ENCODE measurements around the gene TMEM222. TPM values are rescaled to one million over a fixed set of nuclear protein-coding genes. Genes with fewer than 3 reads are reported as not detected.

TMEM222 gene
- total and polyA plus RNA-seq, 12 donors: 30.7 to 73.2 (median 49.8) TPM

GRCh38 chr1:27368869-27369582 lies 47.1 kb downstream of the TMEM222 start:
- no peak for DNase-seq
- no peaks in the 10 kb centered on the region for H3K9me3 ChIP-seq (replicated peaks in 1 of 3)
- TF ChIP-seq POLR2A (IDR thresholded peaks at IDR 0.05) (no peak), CTCF (IDR thresholded peaks at IDR 0.05) (peak in 2 of 6 experiments; percentile 13 to 16)
- peaks cover 0 to 6% of the 10 kb centered on the region in 2 donors for H3K36me3 ChIP-seq (replicated peaks in 1 of 2)
- H3K27ac ChIP-seq: peak overlapping the region in 2 of 5 donors; percentile 4 to 47
- H3K4me1 ChIP-seq (replicated peaks in 1 of 2): peaks cover 6 to 23% of the 10 kb centered on the region in 2 donors
- 60 to 77% (median 68%) methylated on average over 11 to 13 of the region's 13 CpGs; no CpG with 5 or more reads in 1 of the 4 donors for WGBS, 4 donors
- no peaks in the 10 kb centered on the region for H3K27me3 ChIP-seq
- H3K4me3 ChIP-seq: no peak overlapping the region
- intact Hi-C loops (cut with DNase I): no loop called here

GRCh38 chr1:27372022-27372807 lies 50.3 kb downstream of the TMEM222 start:
- H3K4me1 ChIP-seq (replicated peaks in 1 of 2): peaks cover 2 to 9% of the 10 kb centered on the region in 2 donors
- WGBS, 4 donors: 88 to 92% (median 89%) methylated on average over 19 of the region's 19 CpGs
- no peak overlapping the region for H3K27ac ChIP-seq
- H3K27me3 ChIP-seq: no peaks in the 10 kb centered on the region
- no peak for TF ChIP-seq POLR2A (IDR thresholded peaks at IDR 0.05)
- no peak for TF ChIP-seq CTCF (IDR thresholded peaks at IDR 0.05)
- intact Hi-C loops (cut with DNase I): no loop called here
- H3K9me3 ChIP-seq (replicated peaks in 1 of 3): no peaks in the 10 kb centered on the region
- no peak overlapping the region for H3K4me3 ChIP-seq
- H3K36me3 ChIP-seq (replicated peaks in 1 of 2): no peaks in the 10 kb centered on the region
- DNase-seq: no peak

- intact Hi-C loops (cut with DNase I): no loop called here
- H3K9me3 ChIP-seq (replicated peaks in 1 of 3): no peaks in the 10 kb centered on the region
- H3K27me3 ChIP-seq: no peaks in the 10 kb centered on the region
- H3K27ac ChIP-seq: peak overlapping the region in 1 of 5 donors; percentile 10
- H3K4me3 ChIP-seq: no peak overlapping the region
- TF ChIP-seq CTCF (IDR thresholded peaks at IDR 0.05) (peak in 1 of 6 experiments; percentile 13), POLR2A (IDR thresholded peaks at IDR 0.05) (no peak)
- 90 to 94% (median 91%) methylated on average over 5 to 11 of the region's 11 CpGs for WGBS, 4 donors
- H3K4me1 ChIP-seq (replicated peaks in 1 of 2): peaks cover 0 to 5% of the 10 kb centered on the region in 2 donors
- no peak for DNase-seq
- H3K36me3 ChIP-seq (replicated peaks in 1 of 2): no peaks in the 10 kb centered on the region
Measured at GRCh38 chr1:27372808-27373690, 51.1 kb downstream of the TMEM222 start.
